B cell (primary cell): ENCODE measurements around the gene HSPB8.

Experiments used
- EZH2 ChIP-seq: IDR thresholded peaks from 2 replicates; pipeline ENCODE4 v1.6.1; 2012; ENCODE audit warnings: borderline replicate concordance, low read depth, mild to moderate bottlenecking, moderate library complexity, low read length; ENCODE audit not compliant: insufficient read depth, poor library complexity, severe bottlenecking
- TF ChIP-seq, protein P1 (sequence below): fragments of 200-600 bp; IDR thresholded peaks from one replicate; pipeline ENCODE4 v1.8.0; 2022; ENCODE audit warnings: antibody characterized with exemption, mild to moderate bottlenecking

GRCh38 chr12:119201789-119202543 lies 23.2 kb downstream of the HSPB8 start:
- TF ChIP-seq, protein P1, sequence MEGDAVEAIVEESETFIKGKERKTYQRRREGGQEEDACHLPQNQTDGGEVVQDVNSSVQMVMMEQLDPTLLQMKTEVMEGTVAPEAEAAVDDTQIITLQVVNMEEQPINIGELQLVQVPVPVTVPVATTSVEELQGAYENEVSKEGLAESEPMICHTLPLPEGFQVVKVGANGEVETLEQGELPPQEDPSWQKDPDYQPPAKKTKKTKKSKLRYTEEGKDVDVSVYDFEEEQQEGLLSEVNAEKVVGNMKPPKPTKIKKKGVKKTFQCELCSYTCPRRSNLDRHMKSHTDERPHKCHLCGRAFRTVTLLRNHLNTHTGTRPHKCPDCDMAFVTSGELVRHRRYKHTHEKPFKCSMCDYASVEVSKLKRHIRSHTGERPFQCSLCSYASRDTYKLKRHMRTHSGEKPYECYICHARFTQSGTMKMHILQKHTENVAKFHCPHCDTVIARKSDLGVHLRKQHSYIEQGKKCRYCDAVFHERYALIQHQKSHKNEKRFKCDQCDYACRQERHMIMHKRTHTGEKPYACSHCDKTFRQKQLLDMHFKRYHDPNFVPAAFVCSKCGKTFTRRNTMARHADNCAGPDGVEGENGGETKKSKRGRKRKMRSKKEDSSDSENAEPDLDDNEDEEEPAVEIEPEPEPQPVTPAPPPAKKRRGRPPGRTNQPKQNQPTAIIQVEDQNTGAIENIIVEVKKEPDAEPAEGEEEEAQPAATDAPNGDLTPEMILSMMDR: no peak
- TF ChIP-seq EZH2: no peak
